ENCODE measurements around the gene ACOT8.
"Not testable (repeated sequence)": the region's sequence is repeated elsewhere in the genome, so short reads cannot be mapped to it uniquely, and the experiment has no call there.

Gene ACOT8

GRCh38 chr20:45850926-45851325 is 6.3 kb downstream of the ACOT8 start:
- DNase-seq: no peak

GRCh38 chr20:45850238-45850637 is 7.0 kb downstream of the ACOT8 start:
- no peak for DNase-seq

DNA sequence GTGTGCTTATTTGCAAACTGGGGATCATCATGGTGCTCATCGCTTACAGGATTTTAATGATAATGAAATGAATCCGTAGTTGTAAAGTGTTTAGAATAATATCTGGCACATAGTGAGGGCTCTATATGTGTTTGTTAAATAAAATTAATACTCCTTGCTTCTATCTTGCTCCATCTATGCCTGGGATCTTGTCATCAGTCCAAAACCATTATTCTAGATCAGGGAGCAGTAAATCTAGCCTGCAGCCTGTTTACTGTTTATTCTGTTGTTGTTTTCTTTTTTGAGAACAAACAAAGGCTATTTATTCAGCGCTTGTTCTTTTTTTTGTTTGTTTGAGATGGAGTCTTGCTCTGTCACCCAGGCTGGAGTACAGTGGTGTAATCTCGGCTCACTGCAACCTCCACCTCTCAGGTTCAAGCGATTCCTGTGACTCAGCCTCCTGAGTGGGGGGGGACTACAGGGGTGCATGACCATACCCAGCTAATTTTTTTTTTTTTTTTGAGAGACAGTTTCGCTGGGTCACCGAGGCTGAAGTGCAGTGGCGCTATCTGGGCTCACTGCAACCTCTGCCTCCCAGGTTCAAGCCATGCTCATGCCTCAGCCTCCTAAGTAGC is 8.1 kb downstream of the ACOT8 start:
- DNase-seq: no peak

DNA sequence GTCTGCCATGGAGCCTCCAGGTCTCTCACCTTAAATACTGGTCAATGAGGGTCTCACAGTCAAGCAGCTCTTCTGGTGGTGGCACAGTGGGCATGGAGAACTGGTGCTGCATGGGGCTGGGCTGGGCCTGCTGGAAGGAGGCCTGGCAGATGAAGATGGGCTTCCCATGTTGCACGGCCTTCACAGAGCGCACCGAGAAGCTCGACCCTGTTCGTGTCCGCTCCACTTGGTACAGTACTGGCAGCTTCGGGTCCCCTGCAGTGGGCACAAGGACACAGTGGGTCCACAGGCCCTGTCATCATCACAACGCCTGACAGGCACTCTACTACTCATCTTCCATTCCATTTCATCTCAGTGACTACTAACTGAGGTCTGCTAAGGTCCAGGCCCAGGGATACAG is 8.8 kb downstream of the ACOT8 start:
- no peak for DNase-seq

- no peak for DNase-seq
Measured at GRCh38 chr20:45845452-45845851, 11.7 kb downstream of the ACOT8 start.

DNA sequence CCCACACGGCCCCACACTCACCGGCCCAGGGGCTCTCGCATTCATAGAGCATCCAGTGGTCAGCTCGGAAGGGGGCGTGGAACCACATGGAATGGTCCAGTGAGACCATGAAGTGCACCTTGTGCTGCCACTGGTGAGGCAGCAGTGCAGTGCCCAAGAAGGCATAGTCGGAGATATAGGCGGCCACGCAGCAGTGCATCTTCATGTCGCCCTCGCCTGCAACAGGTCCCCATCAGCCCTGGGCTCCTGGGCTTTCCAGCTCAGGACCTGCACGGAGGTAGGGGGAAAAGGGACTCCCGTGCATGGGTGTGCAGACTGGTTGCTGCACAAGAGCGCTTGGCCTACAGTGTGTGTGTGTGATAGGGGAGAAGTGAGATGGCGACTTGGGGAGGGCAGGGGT is 13.7 kb downstream of the ACOT8 start:
- no peak for DNase-seq

- no peak for DNase-seq
Measured at GRCh38 chr20:45842169-45842812, 14.9 kb downstream of the ACOT8 start.

- DNase-seq: no peak
Measured at GRCh38 chr20:45841407-45842129, 15.6 kb downstream of the ACOT8 start.

DNA sequence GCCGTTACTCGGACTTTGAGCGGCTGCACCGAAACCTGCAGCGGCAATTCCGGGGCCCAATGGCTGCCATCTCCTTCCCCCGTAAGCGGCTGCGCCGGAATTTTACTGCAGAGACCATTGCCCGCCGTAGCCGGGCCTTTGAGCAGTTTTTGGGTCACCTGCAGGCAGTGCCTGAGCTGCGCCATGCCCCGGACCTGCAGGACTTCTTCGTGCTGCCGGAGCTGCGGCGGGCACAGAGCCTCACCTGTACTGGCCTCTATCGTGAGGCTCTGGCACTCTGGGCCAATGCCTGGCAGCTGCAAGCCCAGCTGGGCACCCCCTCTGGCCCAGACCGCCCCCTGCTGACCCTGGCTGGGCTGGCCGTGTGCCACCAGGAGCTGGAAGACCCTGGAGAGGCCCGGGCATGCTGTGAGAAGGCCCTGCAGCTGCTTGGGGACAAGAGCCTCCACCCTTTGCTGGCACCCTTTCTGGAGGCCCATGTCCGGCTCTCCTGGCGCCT is 16.4 kb downstream of the ACOT8 start:
- no peak for DNase-seq

- no peak for DNase-seq
Measured at GRCh38 chr20:45836841-45837240, 20.4 kb downstream of the ACOT8 start.

DNA sequence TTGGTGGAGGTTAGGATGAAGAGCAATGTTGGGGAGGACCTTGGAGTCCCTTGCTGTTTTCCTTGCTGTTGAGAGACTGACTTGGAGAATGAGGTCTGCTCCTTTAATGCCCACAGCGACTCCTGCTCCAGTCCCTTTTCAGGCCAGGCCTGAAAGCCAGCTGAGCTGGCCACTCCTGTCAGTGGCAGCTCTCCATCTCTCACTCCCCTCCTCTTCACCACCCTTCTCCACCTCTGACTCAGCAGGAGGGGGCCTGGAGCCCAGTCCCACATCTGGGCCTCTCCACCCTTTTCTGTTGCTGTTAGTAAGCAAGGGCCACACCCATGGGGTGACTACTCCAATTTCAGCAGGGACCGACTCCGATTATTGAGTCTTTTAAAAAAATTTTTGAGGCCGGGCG is 21.4 kb downstream of the ACOT8 start:
- DNase-seq: no peak

- DNase-seq: no peak
Measured at GRCh38 chr20:45835329-45835765, 21.8 kb downstream of the ACOT8 start.

DNA sequence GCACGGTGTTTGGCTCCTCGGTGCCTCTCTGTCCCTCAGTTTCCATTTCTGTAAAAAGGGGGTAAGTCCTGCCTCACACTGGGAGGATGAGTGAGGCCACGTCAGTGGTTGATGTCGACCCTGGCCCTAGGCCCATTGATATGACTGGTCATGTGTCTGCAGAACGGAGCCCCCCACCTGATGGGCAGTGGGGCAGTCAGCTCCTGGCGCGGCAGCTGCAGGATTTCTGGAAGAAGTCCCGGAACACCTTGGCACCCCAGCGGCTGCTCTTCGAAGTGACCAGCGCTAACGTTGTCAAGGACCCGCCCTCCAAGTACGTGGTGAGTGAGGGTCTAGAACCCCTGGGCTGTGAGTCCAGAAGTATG is 22.4 kb downstream of the ACOT8 start:
- DNase-seq: no peak

- no peak for DNase-seq
Measured at GRCh38 chr20:45833883-45834796, 23.1 kb downstream of the ACOT8 start.

GRCh38 chr20:45833030-45833882 is 23.9 kb downstream of the ACOT8 start, which contains the start of gene SNX21:
SNX21 (plus strand) TSS chr20:45833799; CDS start chr20:45833920, 121 bp downstream.
- no peak for DNase-seq

- DNase-seq: no peak
Measured at GRCh38 chr20:45832619-45833018, 24.6 kb downstream of the ACOT8 start.

DNA sequence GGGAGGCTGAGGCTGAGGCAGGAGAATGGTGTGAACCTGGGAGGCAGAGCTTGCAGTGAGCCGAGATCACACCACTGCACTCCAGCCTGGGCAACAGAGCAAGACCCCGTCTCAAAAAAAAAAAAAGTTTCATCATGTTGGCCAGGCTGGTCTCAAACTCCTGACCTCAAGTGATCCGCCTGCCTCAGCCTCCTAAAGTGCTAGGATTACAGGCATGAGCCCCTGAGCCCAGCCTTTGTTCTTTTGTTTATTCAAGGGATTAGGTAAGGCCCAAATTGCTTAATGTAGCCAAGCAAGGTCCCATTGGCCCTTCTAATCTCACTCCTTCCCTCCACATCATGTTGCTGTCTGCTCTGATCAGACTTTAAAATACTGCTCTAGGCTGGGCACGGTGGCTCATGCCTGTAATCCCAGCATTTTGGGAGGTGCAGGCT is 27.5 kb downstream of the ACOT8 start:
- DNase-seq: not testable (repeated sequence)

GRCh38 chr20:45828589-45828988 is 28.6 kb downstream of the ACOT8 start:
- no peak for DNase-seq

DNA sequence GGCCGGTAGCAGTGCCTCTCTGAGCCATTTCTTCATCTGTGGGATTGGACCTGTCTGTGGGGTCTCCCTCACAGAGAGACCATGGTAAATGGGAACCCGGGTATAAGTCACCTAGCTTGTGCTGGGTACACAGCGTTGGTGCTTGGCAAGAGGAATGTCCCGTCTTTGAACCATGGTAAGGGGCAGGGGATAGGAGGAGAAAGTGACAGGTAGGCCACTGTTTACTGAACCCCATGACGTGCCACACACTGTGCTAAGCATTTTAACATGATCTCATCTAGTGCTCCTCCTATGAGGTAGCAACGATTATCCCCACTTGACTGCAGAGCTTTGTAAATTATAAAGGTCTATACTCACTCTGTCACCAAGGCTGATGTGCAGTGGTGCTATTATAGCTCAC is 29.5 kb downstream of the ACOT8 start:
- DNase-seq: no peak

- DNase-seq: no peak
Measured at GRCh38 chr20:45827030-45827652, 30.1 kb downstream of the ACOT8 start, which contains the start of gene TNNC2. TNNC2 (minus strand) TSS chr20:45827312; CDS start chr20:45827248, 64 bp downstream.

DNA sequence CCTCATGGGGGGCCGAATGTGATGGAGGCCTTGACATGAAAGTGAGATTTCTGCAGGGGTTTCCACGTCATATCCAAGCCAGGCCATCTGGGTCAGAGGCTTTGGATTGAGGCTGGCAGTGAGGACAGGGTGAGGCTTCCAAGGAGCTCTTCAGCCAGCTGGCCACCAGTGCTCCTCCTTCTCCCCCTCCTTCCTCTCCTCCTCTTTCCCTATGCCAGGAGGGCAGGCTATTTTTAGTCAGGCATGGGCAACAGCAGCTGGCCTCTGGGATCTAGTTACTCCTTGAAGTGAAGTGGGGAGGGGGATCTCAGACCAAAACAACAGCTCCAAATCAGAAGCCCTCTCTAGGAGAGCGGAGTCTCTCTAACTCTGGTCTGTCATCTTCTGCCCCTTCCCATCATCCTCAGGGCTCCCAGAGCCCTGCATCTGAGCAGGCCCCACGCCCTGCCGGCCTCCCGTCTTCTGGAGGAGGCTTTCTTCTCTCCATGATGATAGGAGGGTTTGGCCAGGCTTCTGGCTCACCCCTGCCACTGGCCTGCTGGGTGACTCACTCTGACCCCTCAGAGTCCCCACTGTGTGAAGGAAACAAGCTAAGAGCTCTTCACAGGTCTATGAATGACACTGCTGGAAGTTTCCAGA is 30.7 kb downstream of the ACOT8 start:
- no peak for DNase-seq

All from NCI-H2081 treated with DMSO at 0.1 percent for 48 hours (cell line).